Measurements from ENCODE around the gene TANGO2.

The TANGO2 gene

DNA sequence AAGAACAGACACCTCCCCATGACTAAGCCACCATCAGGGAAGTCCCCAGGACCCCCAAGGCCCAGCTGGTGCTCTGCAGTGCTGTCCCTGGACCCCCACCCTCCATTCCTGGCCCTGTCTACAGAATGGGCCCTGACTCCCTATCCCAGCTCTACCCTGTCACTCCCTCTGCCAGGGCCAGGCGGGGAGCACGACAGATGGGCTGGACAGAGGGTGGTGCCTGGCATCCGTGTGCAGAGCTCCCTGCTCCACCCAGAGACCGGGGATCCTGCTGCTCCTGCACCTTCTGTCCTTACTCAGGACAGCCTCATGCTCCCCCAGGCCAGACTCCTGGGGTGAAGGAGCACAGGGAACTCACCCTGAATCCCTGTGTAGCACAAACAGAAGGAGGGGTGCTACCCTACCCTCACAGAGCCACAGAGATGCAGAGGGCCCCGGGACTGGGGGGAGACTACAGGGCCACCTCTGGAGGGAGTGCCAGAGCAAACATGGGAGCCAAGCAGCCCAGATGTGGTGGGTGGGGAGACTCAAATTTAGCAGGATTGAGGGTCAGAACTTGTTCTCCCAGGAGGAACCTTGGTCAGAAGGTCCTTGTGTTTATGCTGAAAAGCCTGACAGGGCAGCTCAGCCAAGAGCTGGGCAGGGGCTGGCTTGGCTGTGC, 6.3 kb upstream of the TANGO2 start:
- no peak for DNase-seq

DNA sequence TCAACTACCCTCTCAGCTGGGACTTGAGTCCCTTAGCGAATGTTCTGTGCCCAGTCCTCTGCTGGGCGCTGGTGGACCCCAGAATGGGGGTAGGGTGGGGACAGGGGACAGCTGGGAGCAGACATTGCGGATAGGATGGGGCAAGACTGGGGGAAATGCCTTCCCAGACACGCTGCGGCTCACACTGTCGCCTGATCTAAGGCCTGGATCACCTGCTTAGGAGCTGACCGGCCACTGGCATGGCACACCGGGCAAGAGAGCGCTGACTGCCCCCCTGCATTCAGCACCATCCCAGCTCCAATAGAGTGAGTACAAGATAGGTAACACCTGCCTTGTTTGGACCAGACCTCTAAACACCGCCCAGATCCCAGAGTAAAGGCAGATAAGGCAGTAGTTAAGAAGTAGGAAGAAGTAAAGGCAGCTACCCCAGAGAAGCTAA, 5.7 kb upstream of the TANGO2 start:
- DNase-seq, result no peak

DNA sequence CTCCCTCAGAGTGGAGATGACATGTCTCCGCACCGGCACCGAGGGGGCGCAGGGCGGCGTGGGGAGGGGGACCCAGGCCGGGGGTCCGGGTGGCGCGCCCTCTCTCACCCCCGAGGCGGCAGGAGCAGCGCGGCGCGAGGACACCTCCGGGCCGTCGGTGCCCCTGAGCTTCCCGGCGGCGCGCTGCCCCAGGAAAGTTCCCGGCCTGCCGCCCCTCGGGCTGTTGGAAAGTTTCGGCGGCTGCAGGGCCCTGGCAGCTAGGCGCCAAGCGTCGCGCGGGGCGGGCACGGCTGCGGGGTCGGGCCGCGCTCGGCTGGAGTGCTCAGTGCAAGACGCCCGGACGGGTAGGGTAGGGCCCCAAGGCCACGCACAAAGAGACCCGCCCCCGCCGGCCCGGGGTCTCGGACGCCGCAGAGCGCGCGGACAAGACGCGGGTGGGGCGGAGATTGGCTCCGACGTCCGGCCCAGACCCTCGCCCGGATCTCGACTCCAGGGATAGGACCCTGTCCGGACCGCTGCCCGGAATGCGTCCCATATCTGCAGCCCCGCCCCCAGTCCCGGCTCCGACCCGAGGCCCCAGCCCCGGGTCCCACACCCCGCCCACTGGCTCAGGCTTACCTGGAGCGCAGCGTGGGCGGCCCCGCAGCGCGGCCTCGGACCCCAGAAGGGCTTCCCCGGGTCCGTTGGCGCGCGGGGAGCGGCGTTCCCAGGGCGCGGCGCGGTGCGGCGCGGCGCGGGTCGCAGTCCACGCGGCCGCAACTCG, 4.8 kb upstream of the TANGO2 start:
- no peak for DNase-seq

DNA sequence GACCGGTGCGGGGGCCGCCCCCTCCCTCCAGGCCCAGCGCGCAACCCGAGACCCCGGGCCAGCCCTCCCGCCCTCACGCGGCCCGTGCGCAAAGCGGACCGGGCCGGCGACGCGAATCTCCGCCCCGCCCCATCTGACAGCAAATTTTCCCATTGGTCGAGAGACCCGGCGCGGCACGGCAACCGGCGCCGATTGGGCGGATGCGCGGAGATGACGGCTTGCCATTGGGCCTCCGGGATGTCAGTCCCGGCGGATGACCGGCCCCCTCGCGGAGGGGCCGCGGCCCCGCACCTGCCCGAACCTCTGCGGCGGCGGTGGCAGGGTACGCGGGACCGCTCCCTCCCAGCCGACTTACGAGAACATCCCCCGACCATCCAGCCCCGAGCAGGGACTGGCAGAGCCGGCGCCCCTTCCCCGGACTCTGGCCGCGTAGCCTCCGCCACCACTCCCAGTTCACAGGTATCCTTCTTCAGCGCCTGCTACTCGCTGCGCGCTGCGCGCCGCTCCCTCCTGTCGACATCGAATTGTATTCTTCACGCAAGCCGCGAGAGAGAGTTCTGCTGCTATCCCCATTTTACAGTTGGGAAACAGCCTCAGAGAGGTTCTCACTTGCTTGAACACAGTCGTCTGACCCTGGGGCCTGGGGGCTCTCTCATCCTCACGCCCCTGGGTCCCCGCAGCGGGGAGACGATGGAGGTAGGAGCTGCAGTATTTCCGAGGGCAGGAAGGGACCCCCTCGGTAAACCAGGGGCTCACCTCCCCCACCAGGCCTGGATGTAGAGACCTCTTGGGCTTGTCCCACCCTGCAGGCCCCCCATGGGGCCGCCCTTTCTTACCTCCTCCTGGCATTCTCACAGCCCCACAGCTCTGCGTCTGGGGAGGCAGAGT, 3.9 kb upstream of the TANGO2 start, which contains the start of gene ARVCF:
TSS of gene ARVCF (minus strand) at position 90 of the 888 bp plus-strand sequence. CDS start 26,029 bp downstream, outside the sequence.
- DNase-seq, result peak; percentile 90

GRCh38 chr22:20017622-20017958, 3.3 kb upstream of the TANGO2 start:
- DNase-seq, result no peak

- no peak for DNase-seq
Observed at GRCh38 chr22:20018001-20018400, 2.9 kb upstream of the TANGO2 start.

GRCh38 chr22:20019661-20020532, 1.0 kb upstream of the TANGO2 start:
- DNase-seq, result no peak

DNA sequence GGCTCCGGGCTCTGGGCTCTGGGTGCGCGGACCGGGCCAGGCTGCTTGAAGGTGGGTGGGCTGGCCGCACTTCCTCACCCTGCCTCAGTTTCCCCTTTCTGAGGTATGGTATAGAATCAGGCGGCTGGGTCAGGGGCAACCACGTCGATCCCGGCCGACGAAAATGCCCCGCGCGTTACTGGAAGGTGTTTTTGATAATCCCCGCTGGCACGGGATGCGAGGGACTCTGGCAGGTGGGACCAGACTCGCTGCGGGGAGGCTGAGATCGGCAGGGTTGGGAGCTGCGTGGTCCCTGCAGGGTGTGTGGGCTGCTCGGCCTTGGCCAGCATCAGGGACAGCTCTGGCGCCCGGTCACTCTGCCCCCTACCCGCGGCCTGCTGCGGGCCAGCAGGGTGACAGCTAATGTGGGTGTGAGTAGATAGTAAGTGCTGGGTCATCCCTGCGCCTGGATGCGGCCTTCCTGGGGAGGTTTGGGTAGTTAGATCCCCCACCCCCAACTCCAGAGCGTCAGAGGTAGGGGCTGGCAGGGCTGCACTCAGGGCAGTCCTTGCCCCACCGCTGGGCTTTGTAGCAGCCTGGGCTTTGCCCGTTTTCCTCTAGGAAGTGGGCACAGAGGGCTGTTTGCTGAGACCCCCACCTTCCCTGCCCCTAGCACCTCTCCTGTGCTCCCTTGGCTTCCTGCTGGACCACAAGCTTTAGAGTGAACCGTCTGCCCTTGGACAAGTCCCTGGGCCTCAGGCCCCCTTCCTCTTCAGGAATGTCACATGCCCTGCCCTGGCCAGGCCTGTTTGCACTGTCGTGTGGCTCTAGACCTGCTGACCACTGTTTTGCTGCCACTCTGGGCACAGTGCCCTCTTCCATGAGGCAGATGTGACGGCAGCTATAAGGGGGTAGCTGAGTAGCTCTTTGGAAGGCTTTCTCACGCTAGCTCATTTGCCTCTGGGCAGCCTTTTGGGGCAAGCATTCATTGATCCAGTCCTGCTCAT, 579 bp downstream of the TANGO2 start:
- DNase-seq, result no peak

DNA sequence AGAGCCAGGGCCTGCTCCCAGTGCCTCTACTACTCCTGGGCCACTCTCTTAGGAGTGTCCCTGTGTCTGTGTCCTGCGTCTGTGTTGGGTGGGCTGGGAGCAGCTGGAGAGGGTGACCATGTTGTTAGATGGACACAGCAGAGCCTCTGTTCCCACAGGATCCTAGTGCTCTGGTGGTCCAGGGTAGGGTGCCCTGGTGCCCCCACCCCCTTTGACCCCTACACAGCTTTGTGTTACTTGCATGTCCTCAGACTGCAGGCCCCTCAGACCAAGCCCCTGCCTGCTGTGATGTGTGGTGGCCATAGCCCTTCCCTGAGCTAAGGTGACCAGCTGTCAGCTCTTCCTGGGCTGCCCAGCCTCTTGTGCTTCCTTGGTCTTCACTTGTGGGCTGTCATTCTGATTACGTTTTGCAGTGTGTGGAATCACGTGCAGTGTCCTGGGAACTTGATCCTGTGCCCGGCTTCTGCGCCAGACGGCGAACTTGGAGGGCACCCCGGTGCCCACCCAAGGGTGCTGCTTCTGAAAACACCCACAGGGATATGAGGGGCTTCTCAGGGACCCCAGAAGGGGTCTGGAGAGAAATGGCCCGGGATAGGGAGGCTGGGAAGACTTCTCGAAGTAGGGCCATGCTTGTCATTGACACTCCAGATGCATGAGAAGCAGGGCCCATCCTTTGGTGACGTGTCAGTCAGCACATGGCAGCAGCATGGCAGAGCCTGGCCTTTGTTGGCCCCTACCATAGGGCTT, 1.5 kb downstream of the TANGO2 start:
- DNase-seq, result no peak

- no peak for DNase-seq
Observed at GRCh38 chr22:20022978-20023613, 2.2 kb downstream of the TANGO2 start.

DNA sequence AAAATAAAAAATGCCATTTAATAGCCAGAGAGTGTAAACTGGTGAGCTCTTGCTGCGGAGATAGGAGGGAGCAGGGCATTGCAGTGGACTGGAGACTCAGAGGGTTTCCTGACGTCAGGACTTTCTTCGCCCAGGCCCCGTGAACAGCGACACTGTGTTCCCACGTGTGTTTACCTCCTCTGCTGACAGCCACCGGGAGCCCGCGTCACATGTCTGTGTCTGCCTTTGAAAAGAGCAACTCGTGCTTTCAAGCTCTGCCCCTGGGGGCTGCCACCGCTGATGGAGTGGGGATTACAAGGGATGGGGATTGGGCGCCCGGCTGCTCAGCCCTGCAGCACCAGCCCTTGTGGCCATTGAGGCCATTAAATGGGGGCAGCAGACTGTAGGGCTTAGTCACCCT, 3.3 kb downstream of the TANGO2 start:
- no peak for DNase-seq

DNA sequence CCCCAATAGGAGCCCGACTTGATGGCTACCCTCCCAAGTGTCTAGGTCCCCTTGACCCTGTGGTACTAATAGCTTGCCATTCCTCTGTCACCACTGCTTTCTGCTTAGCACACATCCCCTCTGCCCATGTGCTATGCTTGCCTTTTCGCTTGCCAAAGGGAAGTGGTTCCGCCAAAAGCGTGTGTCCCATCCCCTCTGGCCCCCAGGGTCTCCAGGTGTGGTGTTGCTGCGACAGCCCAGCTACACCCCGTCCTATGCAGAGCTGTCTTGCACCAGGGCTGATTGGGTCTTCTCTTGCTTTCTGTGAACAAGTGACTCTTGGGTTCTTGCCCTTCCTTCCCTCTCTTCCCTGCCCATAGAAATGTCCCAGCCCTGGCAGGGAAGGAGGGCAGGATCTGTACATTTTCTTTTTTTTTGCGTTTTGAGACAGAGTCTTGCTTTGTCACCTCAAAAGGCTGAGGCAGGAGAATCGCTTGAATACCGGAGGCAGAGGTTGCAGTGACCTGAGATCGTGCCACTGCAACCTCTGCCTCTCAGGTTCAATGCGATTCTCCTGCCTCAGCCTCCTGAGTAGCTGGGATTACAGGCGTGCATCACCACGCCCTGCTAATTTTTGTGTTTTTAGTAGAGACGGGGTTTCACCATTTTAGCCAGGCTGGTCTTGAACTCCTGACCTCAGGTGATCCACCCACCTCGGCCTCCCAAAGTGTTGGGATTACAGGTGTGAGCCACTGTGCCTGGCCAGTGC, 3.9 kb downstream of the TANGO2 start:
- no peak for DNase-seq

DNA sequence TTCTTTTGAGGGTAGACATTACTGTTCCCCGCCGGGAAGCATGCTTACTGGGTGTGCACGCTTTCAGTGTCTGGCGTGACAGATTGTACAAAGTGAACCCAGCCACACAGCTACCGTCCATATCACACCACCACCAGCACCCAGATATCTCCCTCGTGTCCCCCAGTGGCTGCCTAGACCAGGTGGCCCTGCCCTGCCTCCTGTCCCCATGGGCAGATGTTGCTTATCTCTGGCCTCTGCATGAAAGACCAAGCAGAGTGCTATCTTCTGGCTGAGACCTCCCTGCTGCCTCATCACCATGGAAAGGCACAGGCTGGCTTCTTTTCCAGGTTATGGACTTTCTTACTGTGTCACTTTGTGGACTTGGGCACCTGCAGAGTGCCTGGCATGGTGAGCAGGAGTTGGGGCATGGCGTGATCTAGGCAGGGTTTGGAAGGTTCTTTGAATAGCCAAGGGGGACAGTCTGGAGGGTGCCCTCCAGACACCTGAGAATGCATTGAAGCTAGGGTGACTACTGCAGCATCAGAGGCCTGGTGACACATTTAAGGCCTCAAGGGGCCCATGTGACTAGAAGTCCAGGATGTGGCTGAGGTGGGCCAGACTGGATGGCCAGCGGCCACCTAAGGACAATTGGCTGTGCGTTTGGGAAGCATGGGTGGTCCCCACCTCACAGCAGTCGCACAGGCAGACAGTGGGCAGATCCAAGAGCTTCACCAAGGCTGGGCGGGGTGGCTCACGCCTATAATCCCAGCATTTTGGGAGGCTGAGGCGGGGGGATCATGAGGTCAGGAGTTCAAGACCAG, 4.7 kb downstream of the TANGO2 start:
- DNase-seq, result no peak

DNA sequence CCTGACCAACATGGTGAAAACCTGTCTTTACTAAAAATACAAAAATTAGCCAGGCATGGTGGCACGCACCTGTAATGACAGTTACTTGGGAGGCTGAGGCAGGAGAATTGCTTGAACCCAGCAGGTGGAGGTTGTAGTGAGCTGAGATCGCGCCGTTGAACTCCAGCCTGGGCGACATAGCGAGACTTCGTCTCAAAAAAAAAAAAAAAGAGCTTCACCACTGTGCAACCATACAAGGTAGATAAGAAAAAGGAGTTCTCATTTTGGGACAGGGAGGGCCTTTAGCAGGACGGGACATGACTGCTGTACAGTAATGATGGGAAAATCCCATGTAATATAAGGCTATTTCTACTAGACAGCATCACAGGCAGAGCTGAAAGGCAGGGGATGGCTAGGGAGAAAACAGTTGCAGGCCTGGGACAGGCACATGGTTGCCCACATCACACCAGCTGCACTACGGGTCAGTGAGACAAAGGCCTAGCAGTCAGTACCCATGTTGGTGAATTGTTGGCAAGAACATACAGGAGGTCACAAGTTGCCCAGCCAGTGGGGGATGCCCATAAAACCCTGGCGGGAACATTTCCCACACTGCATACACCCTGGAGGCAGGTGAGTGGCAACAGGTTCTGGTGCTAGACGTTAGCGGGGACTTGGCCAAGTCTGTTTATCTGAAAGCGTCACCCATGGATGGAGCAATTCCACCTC, 5.4 kb downstream of the TANGO2 start:
- DNase-seq, result no peak

DNA sequence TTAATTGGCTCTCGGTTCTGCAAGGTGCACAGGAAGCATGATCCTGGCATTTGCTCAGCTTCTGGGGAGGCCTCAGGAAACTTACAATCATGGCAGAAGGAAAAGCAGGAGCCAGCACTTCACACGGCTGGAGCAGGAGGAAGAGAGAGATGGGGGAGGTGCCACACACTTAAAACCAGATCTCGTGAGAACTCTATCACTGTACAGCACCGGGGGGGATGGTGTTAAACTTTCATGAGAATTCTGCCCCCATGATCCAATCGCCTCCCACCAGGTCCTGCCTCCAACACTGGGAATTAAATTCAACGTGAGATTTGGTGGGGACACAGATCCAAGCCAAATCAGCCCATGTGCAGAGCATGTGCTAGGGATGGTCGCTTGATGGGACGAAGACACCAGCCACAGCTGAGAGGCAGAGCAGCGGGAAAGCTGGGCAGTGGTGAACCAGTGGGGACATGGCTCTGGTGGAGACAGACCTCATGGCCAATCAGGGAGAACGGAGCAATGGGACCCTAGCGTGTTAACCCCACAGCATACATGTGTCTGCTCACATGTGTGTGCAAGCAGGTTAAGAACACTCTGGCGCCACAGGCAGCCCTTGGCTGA, 6.2 kb downstream of the TANGO2 start:
- DNase-seq, result no peak

DNA sequence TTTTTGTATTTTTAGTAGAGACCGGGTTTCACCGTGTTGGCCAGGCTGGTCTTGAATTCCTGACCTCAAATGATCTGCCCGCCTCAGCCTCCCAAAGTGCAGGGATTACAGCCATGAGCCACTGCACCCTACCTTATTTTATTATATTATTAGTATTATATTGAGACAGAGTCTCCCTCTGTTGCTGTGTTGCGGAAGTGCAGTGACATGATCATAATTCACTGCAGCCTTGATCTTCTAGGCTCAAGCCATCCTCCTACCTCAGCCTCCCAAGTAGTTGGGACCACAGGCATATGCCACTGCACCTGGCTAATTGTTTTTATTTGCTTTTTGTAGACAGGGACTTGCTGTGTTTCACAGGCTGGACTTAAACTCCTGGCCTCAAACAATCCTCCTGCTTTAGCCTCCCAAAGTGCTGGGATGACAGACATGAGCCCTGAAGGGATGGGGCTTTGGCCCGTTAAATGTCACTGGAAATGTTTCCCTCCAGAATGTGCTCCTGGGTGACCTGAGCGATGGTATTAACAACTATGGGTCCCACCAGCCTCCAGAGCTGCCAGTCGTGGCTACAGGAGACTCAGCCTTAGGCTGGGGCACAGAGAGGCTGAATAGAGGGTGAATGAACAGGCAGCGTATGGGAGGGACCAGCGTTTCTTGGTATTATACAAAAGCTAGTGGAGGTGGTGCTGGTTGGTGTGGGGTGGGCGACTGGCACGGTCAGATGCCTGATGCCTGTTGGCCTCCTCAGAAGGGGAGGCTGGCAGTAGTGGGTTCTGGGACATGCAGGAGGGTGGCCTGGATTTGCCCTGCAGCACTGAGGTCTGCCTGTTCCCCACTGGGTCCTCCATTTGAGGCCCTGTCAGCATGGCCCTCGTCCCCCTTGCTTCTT, 7.3 kb downstream of the TANGO2 start:
- peak; percentile 16 for DNase-seq

All from NCI-H1092 treated with DMSO at 0.1 percent for 48 hours (cell line).